GM12892 (cell line): ENCODE results near the gene TMEM242.

Experiments
- POLR2A ChIP-seq: IDR thresholded peaks from 2 replicates; pipeline ENCODE4 v1.6.1; 2011; ENCODE audit warnings: low read depth, low read length, control low read depth
- POLR2AphosphoS5 ChIP-seq: IDR thresholded peaks from 2 replicates; pipeline ENCODE4 v1.6.1; 2011; ENCODE audit warnings: low read depth, low read length, control low read depth
- TAF1 ChIP-seq: IDR thresholded peaks from 2 replicates; pipeline ENCODE4 v1.6.1; 2011; ENCODE audit warnings: low read depth, mild to moderate bottlenecking, control low read depth, low read length, borderline replicate concordance

DNA sequence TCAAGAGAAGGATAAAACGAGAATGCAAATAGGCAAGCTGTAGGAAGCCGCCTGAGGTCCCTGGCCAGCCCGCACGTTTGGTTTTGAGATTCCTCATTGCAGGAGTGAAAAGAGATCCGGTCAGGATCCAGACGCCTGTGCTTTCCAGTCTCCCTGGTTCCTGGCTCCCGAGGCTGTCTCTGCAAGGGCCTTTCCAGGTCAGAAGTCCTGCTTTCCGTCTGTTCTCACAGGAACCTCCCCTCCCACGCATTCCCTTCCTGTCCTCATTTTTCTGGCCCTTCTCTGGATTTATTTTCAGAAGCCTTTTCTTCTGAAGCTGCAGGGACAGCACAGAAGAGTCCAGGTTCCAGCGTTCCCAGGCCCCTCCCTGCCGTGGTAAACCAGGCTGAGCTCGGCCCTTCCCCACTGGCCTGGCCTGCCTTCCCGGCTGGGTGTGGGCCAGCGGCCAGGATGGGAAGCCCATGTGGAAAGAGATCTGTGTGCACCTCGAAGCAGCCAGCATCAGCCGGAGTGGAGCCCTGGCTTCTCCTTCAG, 54.0 kb downstream of the TMEM242 start:
- TF ChIP-seq TAF1 (no peak), POLR2AphosphoS5 (no peak), POLR2A (no peak)
